GM21390 (cell line): ENCODE measurements around the gene HEPN1.
A peak's percentile ranks its signal among the peaks of the same experiment; 100 is the strongest.

Source experiments
- ATAC-seq: cut with Tn5 transposase; IDR thresholded peaks from one replicate; pipeline ENCODE4 v1.9.1; 2021; ENCODE audit not compliant: unreplicated experiment

Gene HEPN1

DNA sequence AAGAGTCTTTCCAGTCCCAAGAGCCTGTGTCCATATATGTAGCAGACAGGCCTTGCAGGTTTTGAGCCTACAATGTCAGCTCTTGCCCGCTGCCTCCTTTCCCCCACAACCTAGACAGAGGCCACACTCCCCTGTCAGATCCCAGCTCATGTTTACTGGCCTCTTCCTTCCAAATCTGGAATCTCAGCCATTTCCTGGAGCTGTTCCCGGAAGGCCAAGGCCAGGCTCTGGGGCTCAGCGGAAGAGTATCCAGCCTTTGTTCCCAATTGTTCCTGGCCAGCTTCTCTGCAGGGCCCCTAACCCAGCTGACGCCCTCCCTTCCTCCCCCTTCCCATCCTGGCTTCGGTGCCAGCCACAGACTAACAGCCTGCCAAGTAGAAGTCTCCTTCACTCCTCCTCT, 20.3 kb upstream of the HEPN1 start:
- ATAC-seq, result no peak

GRCh38 chr11:124899383-124900145, 19.5 kb upstream of the HEPN1 start:
- ATAC-seq, result no peak

DNA sequence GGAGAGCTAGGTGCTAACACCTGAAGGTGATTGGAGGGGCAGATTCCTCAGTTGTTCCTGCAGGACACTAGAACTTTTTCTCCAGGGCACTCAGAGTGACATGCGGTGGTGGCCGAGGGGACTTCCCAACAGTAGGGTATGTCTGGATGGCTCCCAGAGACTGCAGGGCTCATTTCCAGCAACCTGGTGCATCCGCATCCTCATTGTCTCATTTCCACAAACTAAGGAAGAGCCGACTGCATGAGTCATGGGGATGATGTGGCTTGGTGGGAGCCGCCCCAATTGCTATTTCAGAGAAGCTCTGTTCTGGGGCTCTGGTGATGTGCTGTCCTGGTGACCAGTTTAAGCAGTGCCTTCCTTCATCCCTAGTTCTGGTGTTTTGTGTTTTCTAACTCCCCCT, 18.6 kb upstream of the HEPN1 start:
- no peak for ATAC-seq

- no peak for ATAC-seq
These were observed 16.4 kb upstream of the HEPN1 start for GRCh38 chr11:124902616-124903015.

- ATAC-seq, result no peak
These were observed 3.3 kb upstream of the HEPN1 start for GRCh38 chr11:124915541-124916369.

GRCh38 chr11:124916370-124916710, 2.7 kb upstream of the HEPN1 start:
- no peak for ATAC-seq

- ATAC-seq, result no peak
These were observed 1.9 kb upstream of the HEPN1 start for GRCh38 chr11:124917115-124917637.

DNA sequence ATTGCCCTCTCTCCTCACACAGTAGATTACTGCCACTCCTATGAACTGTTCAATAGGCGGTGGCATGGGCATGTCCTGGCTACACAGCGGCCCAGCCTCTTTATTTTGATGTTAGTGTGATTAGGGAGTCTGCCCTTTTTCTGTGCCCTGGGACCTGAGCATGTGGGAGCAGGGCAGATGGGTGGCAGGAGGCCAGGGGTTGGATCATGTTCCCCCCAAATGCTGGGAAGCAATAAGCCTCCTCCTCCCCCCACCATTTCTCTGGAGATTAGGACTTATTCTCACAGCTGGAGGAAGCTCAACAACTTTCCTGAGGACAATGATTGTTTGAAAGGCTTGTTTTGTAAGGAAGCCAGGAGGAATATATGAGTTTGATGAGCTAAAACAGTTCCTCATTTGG, 848 bp downstream of the HEPN1 start:
- no peak for ATAC-seq

GRCh38 chr11:124920356-124920755, 1.3 kb downstream of the HEPN1 start:
- no peak for ATAC-seq

- peak; percentile 59 for ATAC-seq
These were observed 2.0 kb downstream of the HEPN1 start for GRCh38 chr11:124920870-124921609.

- ATAC-seq, result no peak
These were observed 3.8 kb downstream of the HEPN1 start for GRCh38 chr11:124922831-124923230.

GRCh38 chr11:124923296-124923695, 4.2 kb downstream of the HEPN1 start:
- ATAC-seq, result no peak

GRCh38 chr11:124928942-124929665, 10.1 kb downstream of the HEPN1 start:
- ATAC-seq, result no peak

GRCh38 chr11:124930799-124931198, 11.7 kb downstream of the HEPN1 start:
- peak; percentile 98 for ATAC-seq

GRCh38 chr11:124934862-124935547, 16.0 kb downstream of the HEPN1 start:
- no peak for ATAC-seq

- ATAC-seq, result no peak
These were observed 16.8 kb downstream of the HEPN1 start, which contains the start of gene HEPACAM for GRCh38 chr11:124935548-124936514. Gene HEPACAM, minus strand, starts transcription at chr11:124936047. Its CDS starts 41 bp downstream, at chr11:124936006.

- ATAC-seq, result no peak
These were observed 18.4 kb downstream of the HEPN1 start for GRCh38 chr11:124937336-124937935.

- no peak for ATAC-seq
These were observed 19.2 kb downstream of the HEPN1 start for GRCh38 chr11:124938206-124938765.
